Measurements from ENCODE around the gene SLC7A8. TPM values are rescaled to one million over a fixed set of nuclear protein-coding genes. Genes with fewer than 3 reads are reported as not detected.
A peak's percentile ranks its signal among the peaks of the same experiment; 100 is the strongest.

The SLC7A8 gene
- total and polyA plus RNA-seq, 11 donors = 7.3 to 34.1 (median 14.2) TPM

DNA sequence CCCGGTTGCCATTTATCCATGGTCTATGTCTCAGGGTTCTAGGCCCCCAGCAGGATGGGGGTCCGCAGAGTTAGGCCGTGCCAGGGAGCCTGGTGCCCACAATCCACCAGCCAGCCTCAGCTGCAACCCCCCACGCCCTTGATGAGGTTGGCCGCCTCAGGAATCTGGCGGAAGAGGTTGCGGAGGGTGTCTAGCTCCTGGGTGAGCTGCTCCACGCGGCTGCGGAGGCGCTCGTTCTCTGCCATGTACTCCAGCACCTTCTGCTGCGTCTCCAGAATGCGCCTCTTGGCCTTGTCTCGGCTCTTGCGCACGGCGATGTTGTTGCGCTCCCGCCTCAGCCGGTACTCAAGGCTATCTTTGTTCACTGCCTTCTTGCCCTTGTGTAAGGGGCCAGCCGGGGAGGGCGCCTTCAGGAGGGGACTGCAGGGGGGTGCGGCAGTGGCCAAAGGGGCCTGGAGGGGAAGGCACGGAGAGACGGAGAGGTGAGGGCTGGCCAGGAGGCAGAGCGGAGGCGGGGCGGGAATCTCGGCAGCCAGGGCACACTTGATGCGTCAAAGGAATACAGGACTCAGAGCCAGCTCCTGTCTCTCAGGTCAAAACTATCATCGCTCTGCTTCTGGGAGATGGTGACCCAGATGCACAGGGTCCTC lies 66.0 kb downstream of the SLC7A8 start:
- Histone ChIP-seq H3K9me3 (no peaks in the 10 kb centered on the region), H3K36me3 (no peaks in the 10 kb centered on the region), H3K27me3 (peaks cover 0 to 5% (median 0%) of the 10 kb centered on the region in 9 donors), H3K4me1 (peaks cover 0 to 53% (median 5%) of the 10 kb centered on the region in 12 donors), H3K4me3 (peak overlapping the region in 1 of 12 donors; percentile 34), H3K27ac (peak overlapping the region in 1 of 12 donors; percentile 79)
- 86 to 89% (median 88%) methylated on average over 27 to 32 of the region's 32 CpGs for WGBS, 4 donors
- TF ChIP-seq, protein P1, sequence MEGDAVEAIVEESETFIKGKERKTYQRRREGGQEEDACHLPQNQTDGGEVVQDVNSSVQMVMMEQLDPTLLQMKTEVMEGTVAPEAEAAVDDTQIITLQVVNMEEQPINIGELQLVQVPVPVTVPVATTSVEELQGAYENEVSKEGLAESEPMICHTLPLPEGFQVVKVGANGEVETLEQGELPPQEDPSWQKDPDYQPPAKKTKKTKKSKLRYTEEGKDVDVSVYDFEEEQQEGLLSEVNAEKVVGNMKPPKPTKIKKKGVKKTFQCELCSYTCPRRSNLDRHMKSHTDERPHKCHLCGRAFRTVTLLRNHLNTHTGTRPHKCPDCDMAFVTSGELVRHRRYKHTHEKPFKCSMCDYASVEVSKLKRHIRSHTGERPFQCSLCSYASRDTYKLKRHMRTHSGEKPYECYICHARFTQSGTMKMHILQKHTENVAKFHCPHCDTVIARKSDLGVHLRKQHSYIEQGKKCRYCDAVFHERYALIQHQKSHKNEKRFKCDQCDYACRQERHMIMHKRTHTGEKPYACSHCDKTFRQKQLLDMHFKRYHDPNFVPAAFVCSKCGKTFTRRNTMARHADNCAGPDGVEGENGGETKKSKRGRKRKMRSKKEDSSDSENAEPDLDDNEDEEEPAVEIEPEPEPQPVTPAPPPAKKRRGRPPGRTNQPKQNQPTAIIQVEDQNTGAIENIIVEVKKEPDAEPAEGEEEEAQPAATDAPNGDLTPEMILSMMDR (IDR thresholded peaks at IDR 0.05) = no peak
- no peak for TF ChIP-seq POLR2A (IDR thresholded peaks at IDR 0.05)
- no peak for ATAC-seq
- no peak for DNase-seq
- intact Hi-C loops (cut with DNase I) = no loop called here

DNA sequence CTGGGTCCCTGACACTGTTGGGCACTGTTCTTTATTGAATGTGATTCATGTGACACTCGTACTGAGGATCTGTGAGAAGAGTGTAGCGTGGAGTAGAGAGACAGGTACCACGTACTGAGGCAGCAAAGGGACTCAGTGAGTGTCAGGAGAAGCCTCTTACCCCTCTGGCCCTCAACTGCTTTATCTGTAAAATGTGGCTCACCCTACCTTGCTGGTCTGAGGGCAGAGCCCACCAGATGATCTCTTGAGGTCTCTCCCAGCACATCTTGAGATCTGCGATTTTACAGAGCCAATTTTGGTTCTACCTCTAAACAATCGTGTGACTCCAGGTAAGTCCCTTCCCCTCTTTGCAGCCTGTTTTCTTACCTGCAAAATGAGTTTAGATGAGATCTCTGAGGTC lies 67.5 kb downstream of the SLC7A8 start:
- H3K27ac ChIP-seq = no peak overlapping the region
- peaks cover 0 to 15% (median 0%) of the 10 kb centered on the region in 9 donors for H3K27me3 ChIP-seq
- no peak for ATAC-seq
- intact Hi-C loops (cut with DNase I) = no loop called here
- TF ChIP-seq, protein P1 (IDR thresholded peaks at IDR 0.05) = no peak
- TF ChIP-seq POLR2A (IDR thresholded peaks at IDR 0.05) = no peak
- H3K36me3 ChIP-seq = no peaks in the 10 kb centered on the region
- no peak overlapping the region for H3K4me3 ChIP-seq
- peaks cover 0 to 42% (median under 1%) of the 10 kb centered on the region in 12 donors for H3K4me1 ChIP-seq
- DNase-seq = no peak
- WGBS, 4 donors = 73 to 85% (median 79%) methylated on average over 5 of the region's 5 CpGs
- H3K9me3 ChIP-seq = no peaks in the 10 kb centered on the region

DNA sequence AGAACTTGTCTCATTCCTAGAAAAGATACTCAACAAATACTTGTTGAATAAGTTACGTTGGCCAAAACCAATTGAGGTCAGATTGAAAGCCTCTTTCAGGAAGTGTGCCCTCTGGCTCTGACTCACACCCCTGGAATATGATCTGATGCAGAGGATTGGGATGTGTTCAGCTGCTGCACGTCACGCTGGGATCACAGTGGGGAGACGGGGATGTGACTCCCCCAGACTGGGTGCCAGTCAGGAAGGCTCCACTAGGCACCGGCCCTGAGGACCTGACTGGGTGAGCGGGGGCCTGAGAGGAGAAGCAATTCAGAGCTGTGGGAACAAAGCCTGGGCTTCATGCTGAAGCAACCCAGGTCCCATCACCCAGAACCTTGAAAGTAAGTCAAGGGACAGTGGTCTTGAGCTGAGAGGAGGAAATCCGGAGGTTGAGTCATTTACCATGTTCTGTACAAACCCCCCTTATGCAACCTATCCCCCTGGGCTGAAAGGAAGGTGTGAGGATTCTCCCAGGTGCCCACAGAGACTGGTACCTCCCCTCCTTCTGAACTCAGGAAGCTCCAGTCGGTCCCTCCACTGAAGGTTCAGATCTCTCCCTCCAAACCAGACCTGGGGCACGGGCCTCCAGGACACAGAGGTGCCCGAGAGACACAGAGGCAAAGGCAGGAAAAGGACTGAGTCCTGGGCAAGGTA lies 68.3 kb downstream of the SLC7A8 start:
- WGBS, 4 donors = 76 to 89% (median 81%) methylated on average over 9 to 10 of the region's 10 CpGs
- DNase-seq (no peak), ATAC-seq (peak in 2 of 4 donors; percentile 8 to 21)
- intact Hi-C loops (cut with DNase I) = no loop called here
- Histone ChIP-seq H3K36me3 (no peaks in the 10 kb centered on the region), H3K9me3 (no peaks in the 10 kb centered on the region), H3K27me3 (peaks cover 0 to 15% (median 0%) of the 10 kb centered on the region in 9 donors), H3K27ac (no peak overlapping the region), H3K4me1 (peaks cover 0 to 37% (median 0%) of the 10 kb centered on the region in 12 donors), H3K4me3 (no peak overlapping the region)
- TF ChIP-seq, protein P1 (IDR thresholded peaks at IDR 0.05) = no peak
- no peak for TF ChIP-seq POLR2A (IDR thresholded peaks at IDR 0.05)

DNA sequence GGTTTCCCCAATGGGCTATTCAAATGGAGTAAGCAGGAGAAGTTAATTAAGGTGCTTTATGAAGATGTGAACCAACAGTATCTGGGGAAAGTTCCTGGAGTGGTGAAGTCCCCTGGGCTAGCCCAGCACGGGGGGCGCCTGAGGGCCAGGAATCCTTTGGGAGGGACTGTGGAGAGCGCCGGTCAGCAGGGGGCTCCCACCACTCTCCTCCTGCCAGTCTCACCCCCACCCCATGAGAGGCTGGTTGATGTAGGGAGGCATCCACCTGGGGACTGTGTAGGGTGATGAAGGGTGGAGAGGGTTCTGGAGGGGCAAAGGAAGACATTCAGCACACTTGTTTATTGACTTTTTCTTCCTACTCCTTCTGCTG lies 68.8 kb downstream of the SLC7A8 start:
- DNase-seq (no peak), ATAC-seq (no peak)
- no peaks in the 10 kb centered on the region for H3K9me3 ChIP-seq
- no peak overlapping the region for H3K27ac ChIP-seq
- H3K36me3 ChIP-seq = no peaks in the 10 kb centered on the region
- intact Hi-C loops (cut with DNase I) = loop anchor here in 2 of 10 donors (5.0 kb wide), 1 partner anchor 42 kb away; no protein-coding TSS in a partner anchor
- peaks cover 0 to 15% (median 0%) of the 10 kb centered on the region in 9 donors for H3K27me3 ChIP-seq
- no peak for TF ChIP-seq POLR2A (IDR thresholded peaks at IDR 0.05)
- TF ChIP-seq, protein P1 (IDR thresholded peaks at IDR 0.05) = no peak
- WGBS, 4 donors = 54 to 74% (median 62%) methylated on average over 4 of the region's 4 CpGs
- H3K4me1 ChIP-seq = peaks cover 0 to 33% (median 0%) of the 10 kb centered on the region in 12 donors
- no peak overlapping the region for H3K4me3 ChIP-seq

All from heart left ventricle (tissue), 16 donors.